GM19351 (cell line): ENCODE data around the gene RSPRY1.
A peak's percentile ranks its signal among the peaks of the same experiment; 100 is the strongest.

ENCODE experiments used
- ATAC-seq: cut with Tn5 transposase; IDR thresholded peaks from one replicate; pipeline ENCODE4 v1.9.1; 2021; ENCODE audit warnings: mild to moderate bottlenecking, moderate library complexity; ENCODE audit not compliant: unreplicated experiment

Gene RSPRY1

GRCh38 chr16:57216968-57217367 is 30.8 kb downstream of the RSPRY1 start:
- no peak for ATAC-seq

- no peak for ATAC-seq
These were observed 36.9 kb downstream of the RSPRY1 start for GRCh38 chr16:57223057-57223456.

GRCh38 chr16:57224651-57225335 is 38.7 kb downstream of the RSPRY1 start:
- ATAC-seq, result no peak

GRCh38 chr16:57225978-57226377 is 39.8 kb downstream of the RSPRY1 start:
- ATAC-seq, result no peak

- no peak for ATAC-seq
These were observed 40.8 kb downstream of the RSPRY1 start for GRCh38 chr16:57226701-57227621.

- no peak for ATAC-seq
These were observed 43.0 kb downstream of the RSPRY1 start for GRCh38 chr16:57229079-57229478.

GRCh38 chr16:57231821-57232350 is 45.8 kb downstream of the RSPRY1 start:
- ATAC-seq, result no peak

GRCh38 chr16:57233944-57234706 is 48.0 kb downstream of the RSPRY1 start:
- no peak for ATAC-seq

- ATAC-seq, result no peak
These were observed 48.6 kb downstream of the RSPRY1 start for GRCh38 chr16:57234707-57235092.

- no peak for ATAC-seq
These were observed 49.2 kb downstream of the RSPRY1 start for GRCh38 chr16:57235128-57236021.

GRCh38 chr16:57236022-57236350 is 49.9 kb downstream of the RSPRY1 start:
- ATAC-seq, result no peak

- no peak for ATAC-seq
These were observed 52.6 kb downstream of the RSPRY1 start for GRCh38 chr16:57238682-57239081.

GRCh38 chr16:57239107-57239506 is 53.0 kb downstream of the RSPRY1 start:
- no peak for ATAC-seq

- ATAC-seq, result no peak
These were observed 54.7 kb downstream of the RSPRY1 start for GRCh38 chr16:57240851-57241250.

- no peak for ATAC-seq
These were observed 56.5 kb downstream of the RSPRY1 start for GRCh38 chr16:57242650-57243049.

- ATAC-seq, result peak; percentile 30
These were observed 58.3 kb downstream of the RSPRY1 start for GRCh38 chr16:57244463-57244766.

- ATAC-seq, result peak; percentile 94
These were observed 58.8 kb downstream of the RSPRY1 start, which contains the start of gene ARL2BP for GRCh38 chr16:57244767-57245471. TSS of gene ARL2BP (plus strand) at chr16:57245259. CDS start at chr16:57245368, 109 bp downstream.

GRCh38 chr16:57245472-57246113 is 59.5 kb downstream of the RSPRY1 start:
- peak; percentile 21 for ATAC-seq

GRCh38 chr16:57251352-57251751 is 65.2 kb downstream of the RSPRY1 start:
- ATAC-seq, result no peak
